ENCODE measurements around the gene GRAP. TPM values are rescaled to one million over a fixed set of nuclear protein-coding genes. Genes with fewer than 3 reads are reported as not detected.

Gene GRAP
- total RNA-seq, 1 donor from 2014 or later: 50.2 TPM

DNA sequence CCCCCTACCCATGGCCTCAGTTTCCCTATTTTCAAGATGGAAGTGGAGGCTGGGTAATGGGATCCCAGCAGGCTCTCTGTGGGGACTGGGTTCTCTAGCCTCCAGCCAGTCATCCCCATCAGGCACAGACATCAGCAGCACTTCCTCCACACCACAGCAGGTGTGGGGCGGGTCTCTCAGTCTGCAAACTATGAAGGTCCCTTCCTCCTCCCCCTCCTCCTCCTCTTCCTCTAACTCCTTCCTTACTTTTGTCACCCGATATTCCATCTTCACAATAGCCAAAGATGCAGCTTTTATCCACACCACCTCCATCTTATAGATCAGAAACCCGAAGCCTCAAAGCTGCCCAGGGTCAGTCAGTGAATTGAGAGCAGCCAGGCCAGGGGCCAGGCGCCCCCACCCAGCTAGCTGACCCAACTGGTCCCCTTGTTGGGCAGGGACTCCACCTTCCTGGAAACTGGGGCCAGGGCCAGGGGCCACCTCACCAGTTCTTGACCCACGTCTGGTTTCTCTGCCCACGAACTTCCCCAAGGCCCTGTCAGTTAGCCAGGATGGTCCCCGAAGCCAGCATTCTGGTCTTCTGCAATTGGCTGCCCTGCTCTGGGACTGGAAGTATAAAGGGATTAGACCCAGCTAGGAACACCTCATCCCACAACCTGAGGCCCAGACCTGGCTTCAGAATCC is 44.7 kb downstream of the GRAP start:
- H3K4me1 Mint-ChIP-seq (ENCODE audit: unreplicated experiment): no peaks in the 10 kb centered on the region
- H3K4me3 Mint-ChIP-seq (ENCODE audit: unreplicated experiment): no peak overlapping the region
- no peaks in the 10 kb centered on the region for H3K9me3 Mint-ChIP-seq (ENCODE audit: unreplicated experiment)
- TF ChIP-seq, protein P1, sequence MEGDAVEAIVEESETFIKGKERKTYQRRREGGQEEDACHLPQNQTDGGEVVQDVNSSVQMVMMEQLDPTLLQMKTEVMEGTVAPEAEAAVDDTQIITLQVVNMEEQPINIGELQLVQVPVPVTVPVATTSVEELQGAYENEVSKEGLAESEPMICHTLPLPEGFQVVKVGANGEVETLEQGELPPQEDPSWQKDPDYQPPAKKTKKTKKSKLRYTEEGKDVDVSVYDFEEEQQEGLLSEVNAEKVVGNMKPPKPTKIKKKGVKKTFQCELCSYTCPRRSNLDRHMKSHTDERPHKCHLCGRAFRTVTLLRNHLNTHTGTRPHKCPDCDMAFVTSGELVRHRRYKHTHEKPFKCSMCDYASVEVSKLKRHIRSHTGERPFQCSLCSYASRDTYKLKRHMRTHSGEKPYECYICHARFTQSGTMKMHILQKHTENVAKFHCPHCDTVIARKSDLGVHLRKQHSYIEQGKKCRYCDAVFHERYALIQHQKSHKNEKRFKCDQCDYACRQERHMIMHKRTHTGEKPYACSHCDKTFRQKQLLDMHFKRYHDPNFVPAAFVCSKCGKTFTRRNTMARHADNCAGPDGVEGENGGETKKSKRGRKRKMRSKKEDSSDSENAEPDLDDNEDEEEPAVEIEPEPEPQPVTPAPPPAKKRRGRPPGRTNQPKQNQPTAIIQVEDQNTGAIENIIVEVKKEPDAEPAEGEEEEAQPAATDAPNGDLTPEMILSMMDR (IDR thresholded peaks at IDR 0.05; ENCODE audit: unreplicated experiment): no peak
- no peak for DNase-seq (ENCODE audit: low spot score)
- no peak overlapping the region for H3K27ac Mint-ChIP-seq (ENCODE audit: unreplicated experiment)
- no peaks in the 10 kb centered on the region for H3K36me3 Mint-ChIP-seq (ENCODE audit: low read depth, unreplicated experiment)
- no peaks in the 10 kb centered on the region for H3K27me3 Mint-ChIP-seq (ENCODE audit: unreplicated experiment)

DNA sequence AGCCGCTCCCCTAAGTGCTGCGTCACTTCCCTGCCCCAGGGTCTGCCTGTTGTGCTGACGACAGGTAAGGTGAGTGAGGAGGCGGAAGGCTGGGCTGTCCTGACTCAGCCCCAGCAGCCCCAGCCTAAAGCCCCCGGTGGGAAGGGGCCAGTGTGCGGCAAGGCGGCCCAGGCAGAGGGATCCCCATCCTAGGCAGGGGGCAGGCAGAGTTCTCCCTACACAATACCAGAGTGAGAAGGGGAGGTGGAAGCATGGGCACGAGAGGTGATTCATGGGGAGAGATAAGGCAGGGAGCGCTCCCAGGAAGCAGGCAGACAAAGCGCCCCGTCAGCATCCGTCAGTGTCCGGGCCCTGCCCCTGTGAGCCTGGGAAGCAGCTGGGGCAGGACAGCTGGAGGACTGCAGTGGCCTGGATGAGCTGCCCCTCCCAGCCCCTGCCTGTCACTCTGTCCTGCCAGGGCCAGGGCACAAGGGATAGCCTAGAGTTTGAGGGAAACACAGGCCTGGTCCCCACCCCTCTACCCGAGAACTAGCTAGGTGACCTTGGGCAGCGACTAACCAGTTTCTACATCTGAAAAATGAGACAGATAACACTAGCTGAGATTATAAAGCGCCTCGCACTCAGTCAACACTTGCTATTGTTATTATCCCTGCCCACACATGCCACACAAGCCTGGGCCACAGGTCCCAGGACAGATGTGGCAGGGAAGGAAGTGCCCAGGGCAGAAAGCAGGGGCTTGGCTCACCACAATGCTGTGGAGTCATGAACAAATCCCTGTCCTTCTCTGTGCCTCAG is 46.0 kb downstream of the GRAP start:
- no peak for DNase-seq (ENCODE audit: low spot score)
- H3K27me3 Mint-ChIP-seq (ENCODE audit: unreplicated experiment): no peaks in the 10 kb centered on the region
- H3K36me3 Mint-ChIP-seq (ENCODE audit: low read depth, unreplicated experiment): no peaks in the 10 kb centered on the region
- H3K4me3 Mint-ChIP-seq (ENCODE audit: unreplicated experiment): no peak overlapping the region
- H3K27ac Mint-ChIP-seq (ENCODE audit: unreplicated experiment): no peak overlapping the region
- TF ChIP-seq, protein P1 (IDR thresholded peaks at IDR 0.05; ENCODE audit: unreplicated experiment): no peak
- H3K4me1 Mint-ChIP-seq (ENCODE audit: unreplicated experiment): no peaks in the 10 kb centered on the region
- no peaks in the 10 kb centered on the region for H3K9me3 Mint-ChIP-seq (ENCODE audit: unreplicated experiment)

DNA sequence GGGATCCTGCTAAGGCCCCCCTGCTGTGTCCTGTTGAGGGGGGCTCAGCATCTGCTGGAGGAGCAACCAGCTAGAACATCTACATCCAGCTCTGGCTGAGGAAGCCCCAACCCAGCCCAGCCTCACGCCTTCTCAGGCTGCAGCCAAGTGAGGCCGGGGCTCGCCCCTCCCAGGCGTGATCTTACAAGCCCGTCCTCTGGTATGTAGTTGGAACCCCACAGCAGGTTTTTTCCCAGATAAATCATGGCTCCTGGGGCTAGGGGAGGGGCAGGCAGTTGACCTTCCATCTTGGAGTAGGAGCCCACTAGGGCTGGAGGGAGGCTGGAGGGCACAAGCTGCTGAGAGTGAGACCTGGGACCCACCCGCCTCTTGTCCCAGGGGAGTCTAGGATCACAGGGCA is 46.8 kb downstream of the GRAP start:
- H3K4me3 Mint-ChIP-seq (ENCODE audit: unreplicated experiment): no peak overlapping the region
- H3K27ac Mint-ChIP-seq (ENCODE audit: unreplicated experiment): no peak overlapping the region
- no peaks in the 10 kb centered on the region for H3K9me3 Mint-ChIP-seq (ENCODE audit: unreplicated experiment)
- DNase-seq (ENCODE audit: low spot score): no peak
- H3K36me3 Mint-ChIP-seq (ENCODE audit: low read depth, unreplicated experiment): peaks cover 4% of the 10 kb centered on the region
- H3K4me1 Mint-ChIP-seq (ENCODE audit: unreplicated experiment): no peaks in the 10 kb centered on the region
- no peaks in the 10 kb centered on the region for H3K27me3 Mint-ChIP-seq (ENCODE audit: unreplicated experiment)
- TF ChIP-seq, protein P1 (IDR thresholded peaks at IDR 0.05; ENCODE audit: unreplicated experiment): no peak

DNA sequence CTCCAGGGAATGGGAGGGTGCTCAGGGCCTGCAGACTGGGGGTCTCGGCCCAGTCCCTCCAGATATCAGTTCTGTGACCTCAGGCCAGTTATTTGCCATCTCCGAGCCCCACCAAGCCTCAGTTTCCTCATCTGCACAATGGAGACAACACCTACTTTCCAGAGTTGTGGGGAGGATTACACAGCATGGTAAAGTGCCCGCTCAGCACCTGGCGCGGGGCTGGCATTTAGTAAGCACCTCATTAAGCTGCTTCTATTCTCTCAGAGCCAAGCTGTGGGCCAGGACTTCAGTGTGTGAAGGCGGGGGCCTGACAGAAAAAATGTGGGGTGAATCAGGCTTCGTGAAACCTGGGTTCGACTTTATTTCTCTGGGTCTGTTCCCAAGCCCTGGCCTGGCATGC is 47.4 kb downstream of the GRAP start:
- DNase-seq (ENCODE audit: low spot score): no peak
- no peaks in the 10 kb centered on the region for H3K4me1 Mint-ChIP-seq (ENCODE audit: unreplicated experiment)
- no peak overlapping the region for H3K4me3 Mint-ChIP-seq (ENCODE audit: unreplicated experiment)
- H3K9me3 Mint-ChIP-seq (ENCODE audit: unreplicated experiment): no peaks in the 10 kb centered on the region
- no peak overlapping the region for H3K27ac Mint-ChIP-seq (ENCODE audit: unreplicated experiment)
- TF ChIP-seq, protein P1 (IDR thresholded peaks at IDR 0.05; ENCODE audit: unreplicated experiment): no peak
- H3K36me3 Mint-ChIP-seq (ENCODE audit: low read depth, unreplicated experiment): peaks cover 4% of the 10 kb centered on the region
- no peaks in the 10 kb centered on the region for H3K27me3 Mint-ChIP-seq (ENCODE audit: unreplicated experiment)

DNA sequence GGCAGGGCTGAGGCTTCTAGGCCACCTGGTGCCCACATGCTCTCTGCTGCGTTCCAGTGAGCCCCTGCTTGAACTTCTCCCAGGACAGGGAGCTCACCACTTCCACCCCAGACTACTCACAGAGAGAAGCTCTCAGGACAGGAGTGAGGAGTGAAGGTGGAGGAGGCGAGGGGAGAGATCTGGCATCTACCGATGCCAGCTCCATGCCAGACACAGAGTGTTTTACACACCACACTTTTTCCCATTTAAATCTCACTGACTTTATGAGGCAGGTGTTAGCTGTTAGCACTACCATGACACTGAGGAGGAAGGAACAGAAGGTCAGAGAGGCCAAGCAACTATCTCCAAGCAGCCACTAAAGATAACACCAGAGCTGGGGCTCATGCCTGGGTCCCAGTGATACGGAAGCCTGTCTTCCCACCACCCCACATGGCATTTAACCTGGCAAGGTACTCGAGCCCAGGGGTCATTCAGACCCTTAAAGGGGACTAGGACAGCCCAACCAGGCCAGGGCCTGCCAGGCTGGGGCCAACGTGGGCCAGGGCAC is 49.0 kb downstream of the GRAP start:
- no peak overlapping the region for H3K27ac Mint-ChIP-seq (ENCODE audit: unreplicated experiment)
- H3K4me3 Mint-ChIP-seq (ENCODE audit: unreplicated experiment): no peak overlapping the region
- TF ChIP-seq, protein P1 (IDR thresholded peaks at IDR 0.05; ENCODE audit: unreplicated experiment): no peak
- peaks cover 4% of the 10 kb centered on the region for H3K36me3 Mint-ChIP-seq (ENCODE audit: low read depth, unreplicated experiment)
- H3K9me3 Mint-ChIP-seq (ENCODE audit: unreplicated experiment): no peaks in the 10 kb centered on the region
- no peak for DNase-seq (ENCODE audit: low spot score)
- peaks cover 3% of the 10 kb centered on the region for H3K4me1 Mint-ChIP-seq (ENCODE audit: unreplicated experiment)
- H3K27me3 Mint-ChIP-seq (ENCODE audit: unreplicated experiment): peaks cover under 1% of the 10 kb centered on the region

All from endothelial cell (in vitro differentiated cells).